NCI-H146 treated with DMSO at 0.1 percent for 48 hours (cell line): ENCODE results near the gene DGKZ.
A peak's percentile ranks its signal among the peaks of the same experiment; 100 is the strongest.

ENCODE experiments used
- DNase-seq: peaks from one replicate; lab custom pipeline; 2025; ENCODE audit not compliant: unreplicated experiment; lab: John Stamatoyannopoulos, UW

Gene DGKZ

GRCh38 chr11:46322759-46323158 is 24.5 kb upstream of the DGKZ start:
- DNase-seq = no peak

GRCh38 chr11:46326813-46327416 is 20.3 kb upstream of the DGKZ start:
- DNase-seq = peak; percentile 51

GRCh38 chr11:46327829-46328228 is 19.4 kb upstream of the DGKZ start:
- no peak for DNase-seq

- DNase-seq = no peak
These were observed 17.1 kb upstream of the DGKZ start for GRCh38 chr11:46330154-46330553.

- DNase-seq = peak; percentile 31
These were observed 16.5 kb upstream of the DGKZ start for GRCh38 chr11:46330563-46331281.

- no peak for DNase-seq
These were observed 15.8 kb upstream of the DGKZ start for GRCh38 chr11:46331282-46331984.

- no peak for DNase-seq
These were observed 15.1 kb upstream of the DGKZ start for GRCh38 chr11:46332093-46332567.

GRCh38 chr11:46332568-46333393 is 14.5 kb upstream of the DGKZ start:
- DNase-seq = no peak

- peak; percentile 30 for DNase-seq
These were observed 13.8 kb upstream of the DGKZ start for GRCh38 chr11:46333394-46333947.

GRCh38 chr11:46334211-46334610 is 13.1 kb upstream of the DGKZ start:
- DNase-seq = no peak

- DNase-seq = no peak
These were observed 12.0 kb upstream of the DGKZ start for GRCh38 chr11:46335271-46335670.

GRCh38 chr11:46335890-46336562 is 11.2 kb upstream of the DGKZ start:
- DNase-seq = no peak

GRCh38 chr11:46336563-46337180 is 10.6 kb upstream of the DGKZ start:
- DNase-seq = no peak

GRCh38 chr11:46337626-46338345 is 9.5 kb upstream of the DGKZ start:
- no peak for DNase-seq

GRCh38 chr11:46338636-46338987 is 8.7 kb upstream of the DGKZ start:
- no peak for DNase-seq

GRCh38 chr11:46338988-46339666 is 8.1 kb upstream of the DGKZ start:
- peak; percentile 97 for DNase-seq

- DNase-seq = no peak
These were observed 7.4 kb upstream of the DGKZ start for GRCh38 chr11:46339816-46340215.

GRCh38 chr11:46341454-46341853 is 5.8 kb upstream of the DGKZ start:
- DNase-seq = no peak

- no peak for DNase-seq
These were observed 5.0 kb upstream of the DGKZ start for GRCh38 chr11:46342239-46342638.
